ENCODE data around the gene ADCYAP1.

The ADCYAP1 gene

DNA sequence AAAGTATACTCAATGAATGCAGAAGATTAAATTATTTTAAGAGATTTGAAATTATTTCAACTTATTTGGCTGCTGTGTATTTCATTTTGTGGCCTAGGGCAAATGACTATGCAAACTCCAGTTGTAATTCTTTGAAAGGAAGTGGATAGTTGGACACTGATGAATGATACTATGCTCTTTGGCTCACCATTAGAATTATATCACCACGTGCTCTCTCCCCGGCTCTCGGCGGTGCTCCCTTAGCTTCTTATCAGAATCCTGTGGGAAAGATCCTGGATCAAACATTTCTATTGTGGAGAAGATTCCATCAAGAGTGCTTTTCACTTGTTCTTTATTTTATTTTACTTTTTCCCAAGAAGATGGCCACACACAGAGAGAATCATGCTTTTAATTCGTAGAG lies 55.2 kb downstream of the ADCYAP1 start:
- DNase-seq (ENCODE audit: low read depth in 2 of 2), result no peak
